Measurements from ENCODE around the gene CMPK1. TPM values are rescaled to one million over a fixed set of nuclear protein-coding genes. Genes with fewer than 3 reads are reported as not detected.

CMPK1 gene
- total RNA-seq, 1 experiment from 2014 or later = 28.7 TPM

DNA sequence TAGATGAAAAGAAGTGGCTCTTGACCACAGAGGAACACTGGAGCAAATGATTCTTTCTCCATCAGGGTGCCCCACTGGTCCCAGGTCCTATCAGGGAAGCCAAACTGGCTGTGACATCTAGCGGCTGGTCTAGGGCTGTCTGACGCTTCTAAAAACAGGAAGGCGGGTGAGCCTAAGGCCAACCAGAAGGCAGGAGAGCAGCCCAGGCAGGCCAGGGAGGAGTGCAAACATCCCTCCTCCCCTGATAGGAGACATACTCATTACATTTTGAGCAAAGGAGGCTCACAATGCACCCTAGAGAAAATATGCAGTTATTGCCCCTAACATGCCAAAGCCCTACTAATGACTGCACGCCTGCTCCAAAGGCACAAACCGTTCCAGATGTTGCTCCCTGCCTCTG lies 72.1 kb downstream of the CMPK1 start:
- H3K23me2 ChIP-seq (ENCODE audit: insufficient read length, low read depth, low read length, poor library complexity, severe bottlenecking) = no peaks in the 10 kb centered on the region
- no peak overlapping the region for H3K9ac ChIP-seq (ENCODE audit: extremely low read depth, insufficient read length, low read length)
- peak overlapping the region in 1 of 3 experiments; percentile 14; a peak in 1 of 7 replicates for H3K27ac Mint-ChIP-seq
- H2BK12ac ChIP-seq (ENCODE audit: insufficient read length, low read depth, low read length) = no peak overlapping the region
- no peak overlapping the region for H3K4me3 Mint-ChIP-seq
- H2AK5ac ChIP-seq (ENCODE audit: insufficient read length, low read length) = no peak overlapping the region
- no CpG with 5 or more reads among the region's 5 CpGs for WGBS (ENCODE audit: extremely low coverage, insufficient read length, low lambda C conversion rate)
- no peak overlapping the region for H3T11ph ChIP-seq (ENCODE audit: low read length)
- no peak overlapping the region for H2BK15ac ChIP-seq (ENCODE audit: low read depth, low read length)
- no peak overlapping the region for H3K56ac ChIP-seq (ENCODE audit: insufficient read length, low read depth, low read length)
- H2BK5ac ChIP-seq (ENCODE audit: insufficient read length, low read length) = no peak overlapping the region
- H3K23ac ChIP-seq (ENCODE audit: insufficient read length, low read depth, low read length) = no peak overlapping the region
- H3K14ac ChIP-seq (ENCODE audit: insufficient read depth, low read length) = no peak overlapping the region
- no peak overlapping the region for H2BK120ac ChIP-seq (ENCODE audit: low read depth, low read length, poor library complexity, severe bottlenecking)
- peaks cover 77% of the 10 kb centered on the region for H3K27me3 Mint-ChIP-seq (ENCODE audit: low read depth)
- no peak overlapping the region for H3K4ac ChIP-seq (ENCODE audit: low read depth, low read length)
- TF ChIP-seq, protein P1, sequence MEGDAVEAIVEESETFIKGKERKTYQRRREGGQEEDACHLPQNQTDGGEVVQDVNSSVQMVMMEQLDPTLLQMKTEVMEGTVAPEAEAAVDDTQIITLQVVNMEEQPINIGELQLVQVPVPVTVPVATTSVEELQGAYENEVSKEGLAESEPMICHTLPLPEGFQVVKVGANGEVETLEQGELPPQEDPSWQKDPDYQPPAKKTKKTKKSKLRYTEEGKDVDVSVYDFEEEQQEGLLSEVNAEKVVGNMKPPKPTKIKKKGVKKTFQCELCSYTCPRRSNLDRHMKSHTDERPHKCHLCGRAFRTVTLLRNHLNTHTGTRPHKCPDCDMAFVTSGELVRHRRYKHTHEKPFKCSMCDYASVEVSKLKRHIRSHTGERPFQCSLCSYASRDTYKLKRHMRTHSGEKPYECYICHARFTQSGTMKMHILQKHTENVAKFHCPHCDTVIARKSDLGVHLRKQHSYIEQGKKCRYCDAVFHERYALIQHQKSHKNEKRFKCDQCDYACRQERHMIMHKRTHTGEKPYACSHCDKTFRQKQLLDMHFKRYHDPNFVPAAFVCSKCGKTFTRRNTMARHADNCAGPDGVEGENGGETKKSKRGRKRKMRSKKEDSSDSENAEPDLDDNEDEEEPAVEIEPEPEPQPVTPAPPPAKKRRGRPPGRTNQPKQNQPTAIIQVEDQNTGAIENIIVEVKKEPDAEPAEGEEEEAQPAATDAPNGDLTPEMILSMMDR (conservative IDR thresholded peaks at IDR 0.05) = no peak
- no peak overlapping the region for H2BK20ac ChIP-seq (ENCODE audit: low read depth, low read length, poor library complexity, severe bottlenecking)
- no peak overlapping the region for H2AFZ ChIP-seq (ENCODE audit: low read length)
- H3K79me2 ChIP-seq (ENCODE audit: insufficient read depth, low read length) = no peaks in the 10 kb centered on the region
- no peaks in the 10 kb centered on the region for H4K20me1 ChIP-seq (ENCODE audit: control insufficient read depth, insufficient read depth, insufficient read length)
- no peak overlapping the region for H4K91ac ChIP-seq (ENCODE audit: insufficient read length, low read depth, low read length)
- no peaks in the 10 kb centered on the region for H3K36me3 Mint-ChIP-seq (ENCODE audit: insufficient read depth in 1 of 3, low read depth in 3 of 3)
- H3K4me1 ChIP-seq (ENCODE audit: insufficient read depth, low read length) = peaks cover 3% of the 10 kb centered on the region; the same call in 1 of the 2 replicates
- H3K4me1 Mint-ChIP-seq = 0 out of 4 replicates have a peak, but pooled peaks cover 0 to 5% of the 10 kb centered on the region in 2 experiments
- no peaks in the 10 kb centered on the region; a peak in 1 of 5 replicates for H3K9me3 Mint-ChIP-seq
- no peak overlapping the region for H3K18ac ChIP-seq (ENCODE audit: insufficient read length, low read depth, low read length)
- no peaks in the 10 kb centered on the region for H3K79me1 ChIP-seq (ENCODE audit: insufficient read depth, low read depth, low read length, poor library complexity, severe bottlenecking)
- no peak overlapping the region for H4K5ac ChIP-seq (ENCODE audit: insufficient read length, low read depth, low read length)
- peak; percentile 34 for DNase-seq
- H4K8ac ChIP-seq (replicated peaks; ENCODE audit: insufficient read length, low read depth, low read length) = no peak overlapping the region
- no peak overlapping the region for H3K4me2 ChIP-seq (ENCODE audit: insufficient read depth, insufficient read length, low read length)
- no peaks in the 10 kb centered on the region for H3K9me3 ChIP-seq (ENCODE audit: control insufficient read depth, low read depth, low read length)
- H3K27me3 ChIP-seq (ENCODE audit: insufficient read depth, low read length) = no peaks in the 10 kb centered on the region
- H3K27ac ChIP-seq (ENCODE audit: insufficient read length, low read depth, low read length) = no peak overlapping the region

All from H9 (cell line).